ENCODE measurements around the gene CDR2. TPM values are rescaled to one million over a fixed set of nuclear protein-coding genes. Genes with fewer than 3 reads are reported as not detected.

Gene CDR2
- total and polyA plus RNA-seq, 9 of the 15 experiments (the other 6 are each of a cell fraction or from before 2014, with no cell fraction given), result 4.6 to 30.3 (median 19.9) TPM

DNA sequence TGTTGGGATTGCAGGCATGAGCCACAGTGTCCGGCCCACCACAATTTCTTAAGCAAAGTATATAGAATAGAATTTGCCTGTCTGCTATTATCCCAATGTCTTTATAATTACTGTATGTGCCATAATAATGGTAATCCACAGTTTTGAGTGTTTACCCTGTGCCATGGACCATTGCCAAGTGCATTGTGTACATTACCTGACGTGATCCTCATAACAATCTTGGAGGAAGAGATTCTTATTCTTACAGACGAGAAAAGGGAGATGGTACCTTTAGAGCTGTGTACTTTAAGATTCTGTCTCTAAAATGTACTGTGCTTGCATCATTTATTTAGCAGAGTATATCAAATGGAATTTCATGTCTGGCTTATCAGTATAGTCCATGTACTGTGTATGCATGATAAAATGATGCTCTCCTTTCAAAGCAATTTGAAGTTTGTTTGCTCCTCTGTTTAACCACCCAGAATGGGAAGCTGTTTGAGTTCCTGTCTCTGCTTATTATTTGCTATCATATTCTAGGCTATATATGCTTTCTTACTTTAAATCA, 13.8 kb upstream of the CDR2 start (continued):
- TF ChIP-seq, protein P1, sequence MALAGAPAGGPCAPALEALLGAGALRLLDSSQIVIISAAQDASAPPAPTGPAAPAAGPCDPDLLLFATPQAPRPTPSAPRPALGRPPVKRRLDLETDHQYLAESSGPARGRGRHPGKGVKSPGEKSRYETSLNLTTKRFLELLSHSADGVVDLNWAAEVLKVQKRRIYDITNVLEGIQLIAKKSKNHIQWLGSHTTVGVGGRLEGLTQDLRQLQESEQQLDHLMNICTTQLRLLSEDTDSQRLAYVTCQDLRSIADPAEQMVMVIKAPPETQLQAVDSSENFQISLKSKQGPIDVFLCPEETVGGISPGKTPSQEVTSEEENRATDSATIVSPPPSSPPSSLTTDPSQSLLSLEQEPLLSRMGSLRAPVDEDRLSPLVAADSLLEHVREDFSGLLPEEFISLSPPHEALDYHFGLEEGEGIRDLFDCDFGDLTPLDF (CRISPR knock-in tag; IDR thresholded peaks at IDR 0.05), result no peak
- TF ChIP-seq CBFB (CRISPR knock-in tag; IDR thresholded peaks at IDR 0.05), result no peak
- TF ChIP-seq, protein P2, sequence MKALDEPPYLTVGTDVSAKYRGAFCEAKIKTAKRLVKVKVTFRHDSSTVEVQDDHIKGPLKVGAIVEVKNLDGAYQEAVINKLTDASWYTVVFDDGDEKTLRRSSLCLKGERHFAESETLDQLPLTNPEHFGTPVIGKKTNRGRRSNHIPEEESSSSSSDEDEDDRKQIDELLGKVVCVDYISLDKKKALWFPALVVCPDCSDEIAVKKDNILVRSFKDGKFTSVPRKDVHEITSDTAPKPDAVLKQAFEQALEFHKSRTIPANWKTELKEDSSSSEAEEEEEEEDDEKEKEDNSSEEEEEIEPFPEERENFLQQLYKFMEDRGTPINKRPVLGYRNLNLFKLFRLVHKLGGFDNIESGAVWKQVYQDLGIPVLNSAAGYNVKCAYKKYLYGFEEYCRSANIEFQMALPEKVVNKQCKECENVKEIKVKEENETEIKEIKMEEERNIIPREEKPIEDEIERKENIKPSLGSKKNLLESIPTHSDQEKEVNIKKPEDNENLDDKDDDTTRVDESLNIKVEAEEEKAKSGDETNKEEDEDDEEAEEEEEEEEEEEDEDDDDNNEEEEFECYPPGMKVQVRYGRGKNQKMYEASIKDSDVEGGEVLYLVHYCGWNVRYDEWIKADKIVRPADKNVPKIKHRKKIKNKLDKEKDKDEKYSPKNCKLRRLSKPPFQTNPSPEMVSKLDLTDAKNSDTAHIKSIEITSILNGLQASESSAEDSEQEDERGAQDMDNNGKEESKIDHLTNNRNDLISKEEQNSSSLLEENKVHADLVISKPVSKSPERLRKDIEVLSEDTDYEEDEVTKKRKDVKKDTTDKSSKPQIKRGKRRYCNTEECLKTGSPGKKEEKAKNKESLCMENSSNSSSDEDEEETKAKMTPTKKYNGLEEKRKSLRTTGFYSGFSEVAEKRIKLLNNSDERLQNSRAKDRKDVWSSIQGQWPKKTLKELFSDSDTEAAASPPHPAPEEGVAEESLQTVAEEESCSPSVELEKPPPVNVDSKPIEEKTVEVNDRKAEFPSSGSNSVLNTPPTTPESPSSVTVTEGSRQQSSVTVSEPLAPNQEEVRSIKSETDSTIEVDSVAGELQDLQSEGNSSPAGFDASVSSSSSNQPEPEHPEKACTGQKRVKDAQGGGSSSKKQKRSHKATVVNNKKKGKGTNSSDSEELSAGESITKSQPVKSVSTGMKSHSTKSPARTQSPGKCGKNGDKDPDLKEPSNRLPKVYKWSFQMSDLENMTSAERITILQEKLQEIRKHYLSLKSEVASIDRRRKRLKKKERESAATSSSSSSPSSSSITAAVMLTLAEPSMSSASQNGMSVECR (CRISPR knock-in tag; IDR thresholded peaks at IDR 0.05), result no peak
- TF ChIP-seq JUN (IDR thresholded peaks at IDR 0.05; ENCODE audit: borderline replicate concordance, low read depth, low read length), result no peak
- TF ChIP-seq JUN (CRISPR knock-in tag; IDR thresholded peaks at IDR 0.05; ENCODE audit: borderline replicate concordance), result no peak
- TF ChIP-seq, protein P3, sequence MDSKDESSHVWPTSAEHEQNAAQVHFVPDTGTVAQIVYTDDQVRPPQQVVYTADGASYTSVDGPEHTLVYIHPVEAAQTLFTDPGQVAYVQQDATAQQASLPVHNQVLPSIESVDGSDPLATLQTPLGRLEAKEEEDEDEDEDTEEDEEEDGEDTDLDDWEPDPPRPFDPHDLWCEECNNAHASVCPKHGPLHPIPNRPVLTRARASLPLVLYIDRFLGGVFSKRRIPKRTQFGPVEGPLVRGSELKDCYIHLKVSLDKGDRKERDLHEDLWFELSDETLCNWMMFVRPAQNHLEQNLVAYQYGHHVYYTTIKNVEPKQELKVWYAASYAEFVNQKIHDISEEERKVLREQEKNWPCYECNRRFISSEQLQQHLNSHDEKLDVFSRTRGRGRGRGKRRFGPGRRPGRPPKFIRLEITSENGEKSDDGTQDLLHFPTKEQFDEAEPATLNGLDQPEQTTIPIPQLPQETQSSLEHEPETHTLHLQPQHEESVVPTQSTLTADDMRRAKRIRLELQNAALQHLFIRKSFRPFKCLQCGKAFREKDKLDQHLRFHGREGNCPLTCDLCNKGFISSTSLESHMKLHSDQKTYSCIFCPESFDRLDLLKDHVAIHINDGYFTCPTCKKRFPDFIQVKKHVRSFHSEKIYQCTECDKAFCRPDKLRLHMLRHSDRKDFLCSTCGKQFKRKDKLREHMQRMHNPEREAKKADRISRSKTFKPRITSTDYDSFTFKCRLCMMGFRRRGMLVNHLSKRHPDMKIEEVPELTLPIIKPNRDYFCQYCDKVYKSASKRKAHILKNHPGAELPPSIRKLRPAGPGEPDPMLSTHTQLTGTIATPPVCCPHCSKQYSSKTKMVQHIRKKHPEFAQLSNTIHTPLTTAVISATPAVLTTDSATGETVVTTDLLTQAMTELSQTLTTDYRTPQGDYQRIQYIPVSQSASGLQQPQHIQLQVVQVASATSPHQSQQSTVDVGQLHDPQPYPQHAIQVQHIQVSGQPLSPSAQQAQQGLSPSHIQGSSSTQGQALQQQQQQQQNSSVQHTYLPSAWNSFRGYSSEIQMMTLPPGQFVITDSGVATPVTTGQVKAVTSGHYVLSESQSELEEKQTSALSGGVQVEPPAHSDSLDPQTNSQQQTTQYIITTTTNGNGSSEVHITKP (IDR thresholded peaks at IDR 0.05; ENCODE audit: partially characterized antibody), result no peak
- no peak for TF ChIP-seq EGR1 (conservative IDR thresholded peaks at IDR 0.05)
- TF ChIP-seq CEBPG (CRISPR knock-in tag; IDR thresholded peaks at IDR 0.05), result peak; percentile 56; the same call in 1 of the 2 replicates
- TF ChIP-seq CEBPG (tag; conservative IDR thresholded peaks at IDR 0.05 in 1 of 2, IDR thresholded peaks at IDR 0.05 in 1 of 2), result 0 out of 4 replicates have a peak, but pooled peaks of 1 of the 2 experiments have one; percentile 23
- no peak for TF ChIP-seq CBX8 (IDR thresholded peaks at IDR 0.05; ENCODE audit: borderline replicate concordance, extremely low read depth, low read depth, low read length, poor library complexity, severe bottlenecking)
- TF ChIP-seq EP300 (IDR thresholded peaks at IDR 0.05; ENCODE audit: low read length), result 0 out of 2 replicates have a peak, but pooled peaks have one; percentile 21
- TF ChIP-seq U2AF2 (optimal IDR thresholded peaks at IDR 0.05; ENCODE audit: low read depth, low read length), result no peak
- no peak for TF ChIP-seq ZNF57 (CRISPR knock-in tag; IDR thresholded peaks at IDR 0.05)
- TF ChIP-seq HNRNPLL (IDR thresholded peaks at IDR 0.05; ENCODE audit: low read depth, low read length, poor library complexity, severe bottlenecking), result no peak
- TF ChIP-seq FUS (optimal IDR thresholded peaks at IDR 0.05; ENCODE audit: low read depth, low read length), result no peak
- no peak for TF ChIP-seq POLR3G (IDR thresholded peaks at IDR 0.05; ENCODE audit: extremely low read depth, insufficient read length, insufficient replicate concordance)
- TF ChIP-seq NELFE (IDR thresholded peaks at IDR 0.05; ENCODE audit: insufficient read depth, insufficient read length), result no peak
- no peak for TF ChIP-seq GATAD2B (IDR thresholded peaks at IDR 0.05; ENCODE audit: borderline replicate concordance)
- TF ChIP-seq CTBP1 (IDR thresholded peaks at IDR 0.05; ENCODE audit: borderline replicate concordance), result peak; percentile 13; the same call in 1 of the 2 replicates
